HepG2 (cell line): ENCODE data around the gene ST8SIA3.

ENCODE experiments used
- CHD4 ChIP-seq: fragments of 200-600 bp; sonication (generic); IDR thresholded peaks from 2 replicates; pipeline ENCODE4 v1.7.0; 2017; ENCODE audit warnings: mild to moderate bottlenecking, low read length, borderline replicate concordance
- CTCF ChIP-seq: sonication (generic); formaldehyde crosslinking; IDR thresholded peaks from 2 replicates; pipeline ENCODE4 v1.5.0; 2020; ENCODE audit warnings: mild to moderate bottlenecking, missing genetic modification reagents, moderate library complexity
- ESRRA ChIP-seq: sonication (generic); formaldehyde crosslinking; IDR thresholded peaks from 2 replicates; pipeline ENCODE4 v1.5.1; 2020; ENCODE audit warnings: mild to moderate bottlenecking, low read depth, missing genetic modification reagents
- GFI1 ChIP-seq: sonication (generic); formaldehyde crosslinking; IDR thresholded peaks from 2 replicates; pipeline ENCODE4 v1.5.0; 2020; ENCODE audit warnings: missing genetic modification reagents, mild to moderate bottlenecking, borderline replicate concordance
- HNF4A ChIP-seq: sonication (generic); formaldehyde crosslinking; IDR thresholded peaks from 2 replicates; pipeline ENCODE4 v1.4.0; 2020; ENCODE audit warnings: missing genetic modification reagents
- PITX1 ChIP-seq: sonication (generic); formaldehyde crosslinking; IDR thresholded peaks from 2 replicates; pipeline ENCODE4 v1.5.1; 2020; ENCODE audit warnings: mild to moderate bottlenecking, missing genetic modification reagents
- POLR2A ChIP-seq, 2 experiments: IDR thresholded peaks; 2 replicates each; pipeline ENCODE4 v1.6.1; 2011; ENCODE audit warnings: low read depth in 2 of 2, low read length in 2 of 2, mild to moderate bottlenecking in 1 of 2, moderate library complexity in 1 of 2; ENCODE audit not compliant: insufficient read depth in 1 of 2
- SP1 ChIP-seq, 2 experiments: fragments of 450-650 bp in 1 of 2; sonication (generic) in 1 of 2; formaldehyde crosslinking in 1 of 2; IDR thresholded peaks; 2 replicates each; pipeline versions ENCODE4 v1.4.0 to v1.6.1; 2016 to 2020; ENCODE audit warnings: missing genetic modification reagents in 1 of 2
- TAF1 ChIP-seq: sonication (generic); formaldehyde crosslinking; IDR thresholded peaks from 2 replicates; pipeline ENCODE4 v1.4.0; 2020; ENCODE audit warnings: missing genetic modification reagents
- ZNF547 ChIP-seq: sonication (generic); formaldehyde crosslinking; IDR thresholded peaks from 2 replicates; pipeline ENCODE4 v1.5.1; 2020; ENCODE audit warnings: mild to moderate bottlenecking, missing genetic modification reagents

DNA sequence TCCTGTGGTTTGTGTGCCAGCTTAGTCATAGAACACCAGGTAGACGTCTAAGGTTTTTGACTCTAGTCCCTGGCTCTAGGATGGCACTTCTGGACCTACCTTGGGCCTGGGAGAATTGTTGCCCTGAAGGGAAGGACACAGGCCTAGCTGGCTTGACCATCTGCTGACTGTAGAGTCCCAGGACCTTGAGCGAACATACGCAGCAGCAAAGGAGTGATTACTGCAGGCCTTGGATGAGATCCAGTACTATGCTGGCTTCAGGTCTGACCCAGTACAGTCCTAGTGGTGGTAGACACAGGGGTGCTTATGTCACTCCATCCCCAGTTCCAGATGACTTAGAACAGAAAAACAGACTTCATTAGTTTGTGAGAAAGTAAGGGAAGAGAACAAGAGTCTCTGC, 37.7 kb downstream of the ST8SIA3 start:
- TF ChIP-seq PITX1 (CRISPR knock-in tag) (no peak), CTCF (no peak), CHD4 (no peak), TAF1 (CRISPR knock-in tag) (no peak), POLR2A (IDR thresholded peaks at IDR 0.05; ENCODE audit: insufficient read depth in 1 of 2, low read depth in 2 of 2, low read length in 2 of 2) (no peak), HNF4A (no peak), GFI1 (no peak), SP1 (IDR thresholded peaks at IDR 0.05) (no peak), SP1 (CRISPR knock-in tag; IDR thresholded peaks at IDR 0.05) (no peak), ESRRA (CRISPR knock-in tag) (no peak), ZNF547 (CRISPR knock-in tag) (no peak)
